GM19025 (cell line): Measurements from ENCODE around the gene BRI3.

Experiments used
- ATAC-seq: cut with Tn5 transposase; IDR thresholded peaks from one replicate; pipeline ENCODE4 v1.9.1; 2021; ENCODE audit warnings: mild to moderate bottlenecking, low read depth, moderate library complexity; ENCODE audit not compliant: unreplicated experiment

Gene BRI3

GRCh38 chr7:98285157-98286092, 3.9 kb downstream of the BRI3 start:
- ATAC-seq = no peak

DNA sequence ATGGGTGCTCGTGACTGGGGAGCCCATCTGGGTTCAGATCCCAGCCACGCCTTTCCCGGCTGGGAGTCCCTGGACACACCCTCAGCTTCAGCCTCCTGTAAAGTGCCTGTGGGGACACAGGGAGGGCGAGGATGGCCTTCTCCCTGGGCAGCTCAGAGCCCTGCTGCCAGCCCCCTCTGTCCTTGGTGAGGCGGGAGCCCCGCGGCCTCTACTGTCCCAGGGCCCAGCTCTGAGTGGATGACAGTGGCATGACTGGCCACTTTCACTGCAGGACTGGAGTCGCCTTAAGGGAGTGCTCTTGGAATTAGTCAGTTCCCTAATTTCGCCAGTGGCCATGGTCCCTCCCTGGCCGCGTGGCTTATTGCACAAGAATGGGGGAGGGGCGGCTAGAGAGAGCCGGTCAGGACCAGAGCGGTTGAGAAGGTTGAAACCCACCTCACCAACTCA, 4.6 kb downstream of the BRI3 start:
- ATAC-seq = no peak

DNA sequence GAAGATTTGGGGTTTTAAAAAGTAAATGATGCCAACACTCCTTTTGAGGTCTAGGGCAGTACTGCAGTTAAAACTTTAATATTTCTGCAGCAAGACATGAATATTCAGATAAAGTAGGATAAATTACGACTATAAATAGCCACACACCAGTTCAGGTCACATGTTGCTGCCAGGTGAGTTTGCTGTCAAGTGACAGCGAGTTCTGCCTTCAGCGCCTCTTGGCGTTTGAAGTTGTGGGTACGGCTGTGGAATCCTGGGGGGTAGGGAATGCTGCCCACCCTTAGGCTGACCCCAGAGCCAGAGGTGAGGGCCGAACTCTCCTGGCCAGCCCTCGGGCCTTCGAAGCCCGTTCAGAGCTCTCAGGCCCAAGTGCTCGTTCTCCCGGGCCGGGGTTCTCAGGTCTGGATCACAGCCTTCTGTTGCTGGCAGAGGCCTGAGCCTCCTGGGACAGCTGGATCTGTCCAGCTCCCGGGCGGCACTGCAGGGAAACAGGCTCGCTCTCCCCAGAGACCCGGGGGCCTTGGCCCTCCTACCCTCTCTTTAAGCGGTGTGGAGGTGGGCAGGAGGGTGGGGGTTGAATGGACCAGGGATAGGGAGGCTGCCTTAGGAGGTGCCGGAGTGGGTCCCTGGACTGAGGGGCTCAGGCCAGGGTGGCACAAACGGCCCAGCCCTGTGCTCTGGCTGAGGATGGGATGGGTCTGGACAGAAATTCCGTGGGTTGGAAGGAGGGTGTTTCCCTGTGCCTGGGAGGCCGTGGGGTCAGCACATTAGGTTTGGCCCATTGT, 5.4 kb downstream of the BRI3 start:
- no peak for ATAC-seq

DNA sequence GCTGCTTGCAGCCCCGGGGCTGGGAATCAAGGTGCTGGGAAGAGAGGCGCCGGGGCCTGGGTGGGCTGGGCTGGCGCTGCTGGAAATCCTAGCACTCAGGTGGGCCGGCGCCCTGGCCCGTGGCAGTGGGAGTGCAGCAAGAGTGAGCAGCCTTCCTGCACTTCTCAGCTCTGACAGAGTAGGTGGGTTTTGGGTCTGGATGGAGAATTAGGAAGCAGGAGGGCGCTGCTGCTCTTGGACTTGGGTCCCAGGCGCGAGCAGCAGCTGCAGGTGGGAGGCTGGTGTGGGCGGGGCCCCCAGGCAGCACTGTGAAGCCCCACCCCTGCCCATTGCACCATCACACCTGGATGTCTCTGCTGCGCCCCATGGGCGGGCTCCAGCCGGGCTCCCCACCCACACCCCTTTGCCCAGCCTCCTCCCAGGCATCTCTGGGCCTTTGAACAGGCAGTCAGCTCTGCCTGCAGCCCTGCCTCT, 6.0 kb downstream of the BRI3 start:
- no peak for ATAC-seq

DNA sequence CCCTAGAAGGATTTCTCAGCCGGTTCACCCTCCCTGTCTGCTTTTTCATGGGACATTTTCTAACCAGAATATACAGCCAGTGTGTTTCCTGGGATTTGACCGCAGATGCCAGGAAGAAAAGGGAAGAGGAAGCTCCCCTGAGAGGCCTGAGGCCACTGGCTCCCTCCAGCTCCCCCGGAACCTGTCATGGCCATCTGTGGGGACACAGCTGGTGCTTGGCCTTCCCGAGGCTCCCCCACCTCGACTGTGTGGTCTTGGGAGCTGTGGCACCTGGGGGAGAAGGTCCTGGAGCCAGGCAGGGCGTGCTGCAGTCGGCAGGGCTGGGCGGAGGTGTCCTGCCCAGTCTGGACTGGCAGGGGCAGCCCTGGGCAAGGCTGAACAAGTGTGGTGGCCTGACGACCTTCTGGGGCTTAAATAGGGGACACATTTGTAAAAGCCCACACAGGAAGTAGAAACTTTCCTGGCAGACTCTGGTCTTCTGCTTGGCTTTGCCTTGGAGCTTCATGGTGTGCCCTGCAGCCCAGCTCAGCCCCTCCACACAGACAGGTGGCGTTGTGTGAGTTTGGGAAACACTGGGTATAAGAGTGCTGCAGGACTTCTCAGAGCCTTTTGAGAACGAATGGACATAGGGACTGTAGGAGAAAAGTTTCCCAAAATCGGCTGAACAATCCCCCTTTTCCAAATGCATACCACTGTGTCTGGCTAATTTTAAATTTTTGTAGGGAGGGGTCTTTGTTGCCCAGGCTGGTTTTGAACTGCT, 6.8 kb downstream of the BRI3 start:
- no peak for ATAC-seq

- no peak for ATAC-seq
Measured at GRCh38 chr7:98289333-98289875, 7.9 kb downstream of the BRI3 start.

DNA sequence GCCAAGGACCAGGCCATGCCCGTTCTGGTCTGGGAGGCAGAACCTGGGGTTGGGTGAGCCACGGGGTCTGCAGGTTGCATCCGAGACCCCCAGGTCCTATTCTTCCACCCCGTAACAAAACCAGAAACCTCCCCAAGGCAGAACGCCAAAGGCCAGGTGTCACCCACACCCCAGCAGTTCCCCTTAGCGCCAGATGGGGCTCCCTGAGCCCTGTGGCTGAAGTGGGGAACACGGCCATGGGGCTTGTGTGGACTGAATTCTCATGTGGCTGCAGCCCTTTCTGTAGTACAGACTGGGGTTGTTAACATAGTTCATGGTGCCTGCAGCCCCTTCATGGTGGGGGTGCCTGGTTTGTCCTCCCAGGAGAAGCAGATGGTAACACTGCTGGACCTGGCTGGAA, 10.2 kb downstream of the BRI3 start:
- ATAC-seq = no peak

GRCh38 chr7:98293265-98293664, 11.8 kb downstream of the BRI3 start:
- ATAC-seq = no peak

GRCh38 chr7:98293746-98294145, 12.3 kb downstream of the BRI3 start:
- no peak for ATAC-seq

GRCh38 chr7:98294326-98294725, 12.8 kb downstream of the BRI3 start:
- no peak for ATAC-seq

DNA sequence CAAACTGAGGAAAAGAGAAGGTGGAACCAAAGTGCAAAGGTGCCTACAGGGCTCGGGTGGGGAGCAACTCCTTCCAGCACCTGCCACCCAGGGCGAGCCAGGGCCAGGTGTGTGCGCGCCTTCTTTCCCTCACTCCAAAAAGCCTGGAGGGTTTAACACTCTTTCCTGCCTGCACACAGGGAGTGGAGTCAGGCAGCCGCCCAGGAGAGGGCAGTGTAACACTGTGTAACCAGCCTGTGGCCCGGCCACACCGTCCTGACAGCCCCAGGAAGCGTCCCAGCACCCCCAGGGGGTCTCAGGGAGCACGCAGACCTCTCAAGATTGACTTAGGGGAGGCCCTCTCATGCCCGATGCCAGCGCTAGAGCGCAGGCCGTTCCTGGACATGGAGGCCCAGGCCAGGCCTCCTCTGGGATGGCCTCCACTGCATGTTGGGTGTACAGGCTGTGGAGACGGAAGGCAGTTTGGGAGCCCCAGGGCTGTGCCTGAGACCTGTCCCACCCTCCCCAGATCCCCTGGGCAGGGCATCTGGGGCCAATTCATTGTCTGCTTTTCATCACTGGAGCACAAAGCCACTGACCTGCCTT, 13.4 kb downstream of the BRI3 start:
- no peak for ATAC-seq

DNA sequence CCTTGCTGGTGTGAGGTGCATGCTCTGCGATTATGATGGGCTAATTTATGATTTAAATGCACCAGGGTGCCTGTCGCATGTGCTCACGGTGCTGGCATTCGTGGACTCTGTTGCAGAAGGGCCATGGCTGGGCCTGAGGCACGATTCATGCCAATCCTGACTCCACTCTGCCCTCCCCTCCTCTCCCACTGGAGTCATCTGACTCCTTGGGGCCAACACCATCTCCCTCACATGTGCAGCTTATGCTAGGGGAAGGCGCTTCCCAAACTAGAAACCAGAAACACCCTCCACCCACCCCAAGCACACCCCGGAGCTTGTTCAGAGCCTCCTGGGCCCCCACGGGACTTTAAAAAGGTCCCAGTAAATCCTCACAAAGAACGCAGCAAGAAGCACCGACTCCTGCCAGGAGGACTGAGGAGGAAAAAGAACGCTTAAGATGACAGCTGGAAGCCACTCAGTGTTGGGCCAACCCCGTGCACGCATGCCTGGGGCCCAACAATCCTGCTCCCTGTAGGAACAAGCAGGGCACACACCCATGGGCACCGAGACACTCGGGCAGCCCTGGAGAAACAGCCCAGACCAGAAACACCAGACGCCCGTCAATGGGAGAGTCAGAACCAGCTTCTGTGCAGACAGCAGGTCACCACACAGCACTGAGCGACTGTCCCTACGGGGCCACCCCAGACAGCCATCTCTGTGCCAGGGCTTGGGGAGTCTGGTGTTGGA, 14.1 kb downstream of the BRI3 start:
- ATAC-seq = no peak

GRCh38 chr7:98296833-98297232, 15.3 kb downstream of the BRI3 start:
- ATAC-seq = no peak

DNA sequence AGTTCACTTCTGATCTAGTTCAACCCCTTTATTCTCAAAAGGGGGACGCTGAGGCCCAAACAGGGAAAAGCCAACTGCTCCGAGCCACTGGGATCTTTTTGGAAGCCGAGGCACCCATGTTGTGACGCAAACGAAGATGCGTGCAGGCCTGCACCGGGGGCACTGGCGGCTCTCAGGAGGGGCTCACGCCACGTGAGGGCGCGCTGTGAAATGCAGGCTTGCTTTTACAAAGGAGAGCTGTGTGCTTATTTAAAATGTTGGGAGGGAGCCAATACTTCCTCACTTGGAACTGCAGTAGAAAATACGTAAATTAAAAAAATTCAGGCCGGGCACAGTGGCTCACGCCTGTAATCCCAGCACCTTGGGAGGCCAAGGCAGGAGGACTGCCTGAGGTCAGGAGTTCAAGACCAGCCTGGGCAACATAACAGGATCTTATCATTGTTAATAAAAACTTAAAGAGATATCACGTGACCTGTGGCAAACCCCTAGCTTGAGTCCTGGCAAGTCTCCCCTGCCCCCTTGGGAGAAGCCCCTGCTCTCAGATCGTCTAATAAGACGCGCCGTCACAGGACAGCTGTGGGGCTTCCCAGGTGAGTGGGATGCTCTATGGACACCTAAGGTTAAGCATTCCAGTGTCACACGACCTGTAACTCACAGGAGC, 16.3 kb downstream of the BRI3 start:
- no peak for ATAC-seq

DNA sequence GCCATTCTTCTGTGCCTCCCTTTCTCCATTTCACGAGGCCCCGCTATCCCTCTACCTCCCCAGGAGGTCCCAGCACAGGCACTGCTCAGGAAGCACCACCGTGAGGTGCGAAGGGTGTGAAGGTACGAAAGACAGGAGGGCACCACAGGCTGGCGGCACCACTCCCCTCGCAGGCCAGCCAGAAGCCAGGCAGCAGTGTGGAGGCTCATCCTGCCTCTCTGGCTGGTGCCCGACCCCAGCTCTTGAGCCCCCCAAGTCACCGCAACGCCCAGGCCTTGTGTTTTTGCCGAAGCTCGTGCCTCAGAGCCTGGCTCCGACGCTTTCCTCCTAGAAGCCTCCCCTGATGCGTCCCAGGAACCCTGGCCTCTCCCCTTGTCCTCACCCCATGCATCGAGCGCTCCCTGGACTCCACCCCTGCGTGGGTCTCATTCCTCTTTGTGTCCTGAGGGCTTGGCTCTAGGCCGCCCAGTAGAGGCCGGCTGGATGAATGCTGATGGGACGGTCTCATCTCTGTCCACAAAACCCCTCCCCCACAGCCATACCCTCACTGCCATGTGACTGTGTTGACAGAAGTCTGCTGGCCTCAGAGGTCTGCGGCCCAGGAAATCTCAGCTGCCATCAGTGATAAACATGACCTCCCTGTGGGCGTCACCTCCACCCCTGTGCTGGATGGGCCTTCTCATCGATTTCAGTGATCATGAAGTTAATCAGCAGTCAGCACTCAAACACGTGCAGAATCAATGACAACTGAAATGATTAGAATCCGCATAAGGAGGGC, 19.3 kb downstream of the BRI3 start:
- ATAC-seq = no peak

- ATAC-seq = no peak
Measured at GRCh38 chr7:98301693-98302470, 20.4 kb downstream of the BRI3 start.

DNA sequence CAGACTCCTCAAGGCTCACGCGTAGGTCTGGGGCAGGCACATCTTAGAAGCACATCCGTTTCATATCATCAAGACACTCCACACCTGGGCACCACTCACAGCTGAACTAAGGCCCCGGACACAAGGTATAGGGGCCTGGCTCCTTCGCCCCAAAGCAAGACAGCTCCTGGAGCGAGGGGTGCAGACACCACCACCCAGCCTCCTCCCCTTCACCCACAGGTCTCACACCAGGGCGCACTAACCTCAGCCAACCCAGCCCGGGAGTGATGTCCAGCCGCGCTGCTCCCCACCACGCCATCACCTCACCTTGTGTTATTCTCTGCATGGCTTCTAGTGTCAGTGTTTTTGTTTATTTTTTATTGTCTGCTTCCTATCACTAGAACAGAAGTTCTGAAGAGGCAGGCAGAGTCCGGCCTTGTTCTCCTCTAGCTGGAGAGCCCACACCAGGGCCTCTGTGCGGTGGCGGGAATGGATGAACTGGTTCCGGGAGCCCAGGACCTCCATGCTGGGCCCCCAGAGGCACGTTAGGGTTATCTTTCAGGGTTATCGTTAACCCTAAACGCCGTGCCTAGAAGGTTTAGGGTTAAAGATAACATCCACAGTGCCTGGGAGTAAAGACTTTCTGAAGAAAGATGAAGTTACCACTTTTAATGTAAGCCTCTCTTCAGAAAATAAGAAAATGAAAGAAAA, 21.8 kb downstream of the BRI3 start:
- no peak for ATAC-seq
